ENCODE data around the gene DDX52. TPM values are rescaled to one million over a fixed set of nuclear protein-coding genes. Genes with fewer than 3 reads are reported as not detected.
"Not testable (repeated sequence)": the region's sequence is repeated elsewhere in the genome, so short reads cannot be mapped to it uniquely, and the experiment has no call there.

The DDX52 gene, protein sequence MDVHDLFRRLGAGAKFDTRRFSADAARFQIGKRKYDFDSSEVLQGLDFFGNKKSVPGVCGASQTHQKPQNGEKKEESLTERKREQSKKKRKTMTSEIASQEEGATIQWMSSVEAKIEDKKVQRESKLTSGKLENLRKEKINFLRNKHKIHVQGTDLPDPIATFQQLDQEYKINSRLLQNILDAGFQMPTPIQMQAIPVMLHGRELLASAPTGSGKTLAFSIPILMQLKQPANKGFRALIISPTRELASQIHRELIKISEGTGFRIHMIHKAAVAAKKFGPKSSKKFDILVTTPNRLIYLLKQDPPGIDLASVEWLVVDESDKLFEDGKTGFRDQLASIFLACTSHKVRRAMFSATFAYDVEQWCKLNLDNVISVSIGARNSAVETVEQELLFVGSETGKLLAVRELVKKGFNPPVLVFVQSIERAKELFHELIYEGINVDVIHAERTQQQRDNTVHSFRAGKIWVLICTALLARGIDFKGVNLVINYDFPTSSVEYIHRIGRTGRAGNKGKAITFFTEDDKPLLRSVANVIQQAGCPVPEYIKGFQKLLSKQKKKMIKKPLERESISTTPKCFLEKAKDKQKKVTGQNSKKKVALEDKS
- 10 to 100 TPM; 30.2 to 54.6 (median 43.0) TPM for total RNA-seq

DNA sequence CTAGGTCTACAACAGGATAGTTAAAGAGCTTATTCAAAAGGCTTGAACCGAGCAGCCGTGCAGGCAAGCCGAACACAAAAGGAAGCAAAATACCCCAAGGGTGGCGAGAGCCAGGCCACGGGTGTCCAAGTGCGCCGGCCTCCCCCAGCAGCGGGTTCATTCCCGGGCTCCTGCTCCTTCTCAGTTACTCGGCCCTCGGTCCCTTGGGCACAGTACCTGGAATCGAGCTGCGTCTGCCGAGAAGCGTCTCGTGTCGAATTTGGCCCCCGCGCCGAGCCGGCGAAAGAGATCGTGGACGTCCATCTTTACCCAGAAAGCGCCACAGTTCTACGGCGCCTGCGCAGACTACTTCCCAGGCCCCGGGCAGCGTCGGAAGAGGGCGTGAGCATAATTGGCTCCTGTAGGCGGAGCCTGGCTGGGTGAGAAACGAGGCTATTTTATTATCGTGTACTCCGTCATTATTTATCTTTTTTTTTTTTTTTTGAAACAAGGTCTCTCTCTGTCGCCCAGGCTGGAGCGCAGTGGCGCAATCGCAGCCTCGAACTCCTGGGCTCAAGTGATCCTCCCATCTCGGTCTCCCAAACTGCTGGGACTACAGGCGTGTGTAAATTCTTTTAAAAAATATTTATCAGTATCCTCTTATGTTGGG lies at the start of gene DDX52:
TSS of gene DDX52 (minus strand) at position 329 of the 649 bp plus-strand sequence. CDS start at position 303, 26 bp downstream.
- TF ChIP-seq, protein P1, sequence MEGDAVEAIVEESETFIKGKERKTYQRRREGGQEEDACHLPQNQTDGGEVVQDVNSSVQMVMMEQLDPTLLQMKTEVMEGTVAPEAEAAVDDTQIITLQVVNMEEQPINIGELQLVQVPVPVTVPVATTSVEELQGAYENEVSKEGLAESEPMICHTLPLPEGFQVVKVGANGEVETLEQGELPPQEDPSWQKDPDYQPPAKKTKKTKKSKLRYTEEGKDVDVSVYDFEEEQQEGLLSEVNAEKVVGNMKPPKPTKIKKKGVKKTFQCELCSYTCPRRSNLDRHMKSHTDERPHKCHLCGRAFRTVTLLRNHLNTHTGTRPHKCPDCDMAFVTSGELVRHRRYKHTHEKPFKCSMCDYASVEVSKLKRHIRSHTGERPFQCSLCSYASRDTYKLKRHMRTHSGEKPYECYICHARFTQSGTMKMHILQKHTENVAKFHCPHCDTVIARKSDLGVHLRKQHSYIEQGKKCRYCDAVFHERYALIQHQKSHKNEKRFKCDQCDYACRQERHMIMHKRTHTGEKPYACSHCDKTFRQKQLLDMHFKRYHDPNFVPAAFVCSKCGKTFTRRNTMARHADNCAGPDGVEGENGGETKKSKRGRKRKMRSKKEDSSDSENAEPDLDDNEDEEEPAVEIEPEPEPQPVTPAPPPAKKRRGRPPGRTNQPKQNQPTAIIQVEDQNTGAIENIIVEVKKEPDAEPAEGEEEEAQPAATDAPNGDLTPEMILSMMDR (IDR thresholded peaks at IDR 0.05) = peak in 1 of 6 experiments; percentile 14
- peak in 1 of 2 donors; percentile 69 for TF ChIP-seq POLR2A (IDR thresholded peaks at IDR 0.05)
- peaks cover 0 to 20% (median 0%) of the 10 kb centered on the region in 3 donors for H3K36me3 ChIP-seq
- DNase-seq = peak; percentile 90 to 97 (median 94)
- H3K9me3 ChIP-seq = no peaks in the 10 kb centered on the region
- peak within 1 kb of the TSS; percentile 80 to 88 (median 82) for H3K27ac ChIP-seq
- peak within 1 kb of the TSS; percentile 65 to 84 (median 75) for H3K4me3 ChIP-seq
- H3K27me3 ChIP-seq = no peaks in the 10 kb centered on the region
- peaks cover 0 to 15% (median 4%) of the 10 kb centered on the region in 4 donors for H3K4me1 ChIP-seq

- no peaks in the 10 kb centered on the region for H3K9me3 ChIP-seq
- TF ChIP-seq, protein P1 (IDR thresholded peaks at IDR 0.05) = no peak
- no peak for TF ChIP-seq POLR2A (IDR thresholded peaks at IDR 0.05)
- no peak overlapping the region for H3K4me3 ChIP-seq
- H3K36me3 ChIP-seq = peaks cover 0 to 6% (median 0%) of the 10 kb centered on the region in 3 donors
- no peak overlapping the region for H3K27ac ChIP-seq
- no peaks in the 10 kb centered on the region for H3K27me3 ChIP-seq
- H3K4me1 ChIP-seq = peaks cover 0 to 8% (median 0%) of the 10 kb centered on the region in 4 donors
- no peak for DNase-seq
These were observed 48.6 kb upstream of the DDX52 start for GRCh38 chr17:37691807-37692206.

DNA sequence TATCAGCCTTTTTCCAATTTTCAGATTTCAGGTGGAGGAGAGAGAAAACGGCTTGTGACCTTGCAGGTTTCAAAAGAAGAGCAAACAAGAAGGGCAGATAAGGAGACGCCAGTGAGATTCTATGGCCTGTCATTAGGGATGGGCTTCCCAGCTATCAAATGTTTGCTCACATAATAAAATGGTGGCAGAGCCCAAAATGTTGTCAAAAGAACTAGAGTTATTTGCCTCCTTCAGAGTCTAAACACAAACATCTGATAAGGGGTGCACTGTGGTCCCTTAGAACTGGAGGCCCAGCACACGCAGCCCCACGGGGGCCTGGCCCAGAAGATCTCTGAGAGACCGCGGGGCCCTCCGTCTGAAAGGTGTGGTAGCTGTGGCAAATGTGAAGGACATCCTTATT lies 46.1 kb upstream of the DDX52 start:
- no peak overlapping the region for H3K4me3 ChIP-seq
- H3K27ac ChIP-seq = no peak overlapping the region
- no peaks in the 10 kb centered on the region for H3K9me3 ChIP-seq
- H3K4me1 ChIP-seq = no peaks in the 10 kb centered on the region
- DNase-seq = no peak
- TF ChIP-seq, protein P1 (IDR thresholded peaks at IDR 0.05) = no peak
- TF ChIP-seq POLR2A (IDR thresholded peaks at IDR 0.05) = no peak
- no peaks in the 10 kb centered on the region for H3K27me3 ChIP-seq
- H3K36me3 ChIP-seq = peaks cover 0 to 6% (median 0%) of the 10 kb centered on the region in 3 donors

- Histone ChIP-seq H3K4me1 (peaks cover 0 to 4% (median 2%) of the 10 kb centered on the region in 4 donors), H3K36me3 (peaks cover 0 to 6% (median 0%) of the 10 kb centered on the region in 3 donors), H3K27me3 (no peaks in the 10 kb centered on the region), H3K4me3 (no peak overlapping the region), H3K9me3 (peaks cover 0 to 4% (median 0%) of the 10 kb centered on the region in 4 donors), H3K27ac (peak overlapping the region in 1 of 4 donors; percentile 60)
- no peak for DNase-seq
- TF ChIP-seq POLR2A (IDR thresholded peaks at IDR 0.05) = no peak
- TF ChIP-seq, protein P1 (IDR thresholded peaks at IDR 0.05) = no peak
These were observed 40.3 kb upstream of the DDX52 start for GRCh38 chr17:37683454-37683984.

- no peak overlapping the region for H3K4me3 ChIP-seq
- no peak for DNase-seq
- H3K4me1 ChIP-seq = peaks cover 0 to 12% (median 2%) of the 10 kb centered on the region in 4 donors
- H3K27me3 ChIP-seq = no peaks in the 10 kb centered on the region
- TF ChIP-seq, protein P1 (IDR thresholded peaks at IDR 0.05) = no peak
- no peak for TF ChIP-seq POLR2A (IDR thresholded peaks at IDR 0.05)
- H3K36me3 ChIP-seq = peaks cover 0 to 2% (median 0%) of the 10 kb centered on the region in 3 donors
- H3K27ac ChIP-seq = no peak overlapping the region
- H3K9me3 ChIP-seq = peaks cover 0 to 4% (median 0%) of the 10 kb centered on the region in 4 donors
These were observed 38.8 kb upstream of the DDX52 start for GRCh38 chr17:37682007-37682406.

GRCh38 chr17:37679995-37680394 lies 36.7 kb upstream of the DDX52 start:
- not testable (repeated sequence) for H3K36me3 ChIP-seq

More at GRCh38 chr17:37679995-37680394, 36.7 kb upstream of the DDX52 start:
- not testable (repeated sequence) for H3K27ac ChIP-seq, H3K9me3 ChIP-seq, H3K27me3 ChIP-seq, DNase-seq, H3K4me3 ChIP-seq
- peaks cover 0 to 17% (median 2%) of the 10 kb centered on the region in 4 donors for H3K4me1 ChIP-seq

Data from Peyer's patch (tissue), 4 donors.